Measurements from ENCODE around the gene SNX25. TPM values are rescaled to one million over a fixed set of nuclear protein-coding genes. Genes with fewer than 3 reads are reported as not detected.

SNX25 gene
- total RNA-seq, 4 donors from 2014 or later: 19.9 to 23.8 (median 21.5) TPM

GRCh38 chr4:185378264-185378663 is 168.9 kb downstream of the SNX25 start:
- H3K9me3 ChIP-seq: no peaks in the 10 kb centered on the region
- H3K4me1 ChIP-seq: no peaks in the 10 kb centered on the region
- 96% methylated on average over 6 of the region's 6 CpGs for WGBS
- intact Hi-C loops (cut with DNase I): no loop called here
- H3K27ac ChIP-seq (replicated peaks in 1 of 4): no peak overlapping the region
- no peak for DNase-seq (ENCODE audit: extremely low spot score)
- H3K36me3 ChIP-seq: peaks cover 0 to 7% (median 0%) of the 10 kb centered on the region in 4 donors
- no peak for TF ChIP-seq EP300 (IDR thresholded peaks at IDR 0.05)
- TF ChIP-seq CTCF (IDR thresholded peaks at IDR 0.05): no peak
- TF ChIP-seq POLR2A (IDR thresholded peaks at IDR 0.05; ENCODE audit: low read depth): no peak
- TF ChIP-seq POLR2AphosphoS5 (IDR thresholded peaks at IDR 0.05): no peak
- H3K4me3 ChIP-seq: no peak overlapping the region
- no peaks in the 10 kb centered on the region for H3K27me3 ChIP-seq

- Histone ChIP-seq H3K4me1 (no peaks in the 10 kb centered on the region), H3K27me3 (no peaks in the 10 kb centered on the region), H3K36me3 (no peaks in the 10 kb centered on the region), H3K27ac (replicated peaks in 1 of 4) (no peak overlapping the region), H3K4me3 (no peak overlapping the region), H3K9me3 (no peaks in the 10 kb centered on the region)
- intact Hi-C loops (cut with DNase I): no loop called here
- WGBS: 98% methylated on average over 13 of the region's 13 CpGs
- TF ChIP-seq CTCF (IDR thresholded peaks at IDR 0.05) (no peak), EP300 (IDR thresholded peaks at IDR 0.05) (no peak), POLR2A (IDR thresholded peaks at IDR 0.05; ENCODE audit: low read depth) (no peak), POLR2AphosphoS5 (IDR thresholded peaks at IDR 0.05) (no peak)
- DNase-seq (ENCODE audit: extremely low spot score): no peak
Observed at GRCh38 chr4:185379326-185380295, 170.2 kb downstream of the SNX25 start.

GRCh38 chr4:185380320-185380719 is 170.9 kb downstream of the SNX25 start:
- H3K4me3 ChIP-seq: no peak overlapping the region
- intact Hi-C loops (cut with DNase I): no loop called here
- no peaks in the 10 kb centered on the region for H3K27me3 ChIP-seq
- H3K27ac ChIP-seq (replicated peaks in 1 of 4): no peak overlapping the region
- DNase-seq (ENCODE audit: extremely low spot score): no peak
- H3K36me3 ChIP-seq: no peaks in the 10 kb centered on the region
- H3K4me1 ChIP-seq: no peaks in the 10 kb centered on the region
- TF ChIP-seq POLR2AphosphoS5 (IDR thresholded peaks at IDR 0.05) (no peak), POLR2A (IDR thresholded peaks at IDR 0.05; ENCODE audit: low read depth) (no peak), CTCF (IDR thresholded peaks at IDR 0.05) (no peak), EP300 (IDR thresholded peaks at IDR 0.05) (no peak)
- H3K9me3 ChIP-seq: no peaks in the 10 kb centered on the region
- whole genome bisulfite sequencing: 96% methylated on average over 1 of the region's 1 CpG

GRCh38 chr4:185381288-185382196 is 172.1 kb downstream of the SNX25 start:
- peaks cover 0 to 3% (median 0%) of the 10 kb centered on the region in 4 donors for H3K4me1 ChIP-seq
- no peaks in the 10 kb centered on the region for H3K36me3 ChIP-seq
- no peak for TF ChIP-seq POLR2A (IDR thresholded peaks at IDR 0.05; ENCODE audit: low read depth)
- TF ChIP-seq EP300 (IDR thresholded peaks at IDR 0.05): no peak
- no peak for TF ChIP-seq POLR2AphosphoS5 (IDR thresholded peaks at IDR 0.05)
- no peak for TF ChIP-seq CTCF (IDR thresholded peaks at IDR 0.05)
- H3K4me3 ChIP-seq: no peak overlapping the region
- DNase-seq (ENCODE audit: extremely low spot score): no peak
- H3K27ac ChIP-seq (replicated peaks in 1 of 4): no peak overlapping the region
- intact Hi-C loops (cut with DNase I): no loop called here
- no peaks in the 10 kb centered on the region for H3K9me3 ChIP-seq
- H3K27me3 ChIP-seq: no peaks in the 10 kb centered on the region
- 56% methylated on average over 4 of the region's 4 CpGs for WGBS

Data from esophagus muscularis mucosa (tissue), 4 donors.